KOPT-K1 (cell line): ENCODE measurements around the gene PDE4B.
"Not testable (repeated sequence)": the region's sequence is repeated elsewhere in the genome, so short reads cannot be mapped to it uniquely, and the experiment has no call there.

Experiments
- H3K27ac ChIP-seq: fragments of 200-600 bp; sonication (generic); 2 replicates; pipeline ENCODE4 v1.5.1; 2016; ENCODE audit warnings: antibody characterized with exemption, mild to moderate bottlenecking, low read depth, low read length; ENCODE audit not compliant: poor library complexity, severe bottlenecking
- H3K36me3 ChIP-seq: fragments of 200-600 bp; sonication (generic); 2 replicates; pipeline ENCODE4 v1.5.1; 2017; ENCODE audit warnings: antibody characterized with exemption, mild to moderate bottlenecking, low read length, moderate library complexity; ENCODE audit not compliant: insufficient read depth
- H3K9me3 ChIP-seq: fragments of 200-600 bp; sonication (generic); 2 replicates; pipeline ENCODE4 v1.5.1; 2017; ENCODE audit warnings: antibody characterized with exemption, low read length, mild to moderate bottlenecking; ENCODE audit not compliant: insufficient read depth, poor library complexity, severe bottlenecking

PDE4B gene

GRCh38 chr1:65997693-65998092, 205.0 kb downstream of the PDE4B start:
- no peaks in the 10 kb centered on the region for H3K36me3 ChIP-seq
- no peak overlapping the region for H3K27ac ChIP-seq
- H3K9me3 ChIP-seq = no peaks in the 10 kb centered on the region

GRCh38 chr1:65998763-65999583, 206.3 kb downstream of the PDE4B start:
- H3K27ac ChIP-seq = no peak overlapping the region
- no peaks in the 10 kb centered on the region for H3K36me3 ChIP-seq
- H3K9me3 ChIP-seq = no peaks in the 10 kb centered on the region

GRCh38 chr1:66000033-66000637, 207.4 kb downstream of the PDE4B start:
- Histone ChIP-seq H3K9me3 (no peaks in the 10 kb centered on the region), H3K36me3 (no peaks in the 10 kb centered on the region), H3K27ac (no peak overlapping the region)

GRCh38 chr1:66003690-66004089, 211.0 kb downstream of the PDE4B start:
- Histone ChIP-seq H3K9me3 (no peaks in the 10 kb centered on the region), H3K36me3 (no peaks in the 10 kb centered on the region), H3K27ac (no peak overlapping the region)

GRCh38 chr1:66006534-66006933, 213.8 kb downstream of the PDE4B start:
- not testable (repeated sequence) for H3K9me3 ChIP-seq, H3K36me3 ChIP-seq, H3K27ac ChIP-seq

- Histone ChIP-seq H3K27ac (no peak overlapping the region), H3K36me3 (no peaks in the 10 kb centered on the region)
These were observed 219.6 kb downstream of the PDE4B start for GRCh38 chr1:66012106-66012784.

GRCh38 chr1:66013371-66013770, 220.7 kb downstream of the PDE4B start:
- Histone ChIP-seq H3K9me3 (no peaks in the 10 kb centered on the region), H3K36me3 (no peaks in the 10 kb centered on the region), H3K27ac (no peak overlapping the region)

More at GRCh38 chr1:66012106-66012784, 219.6 kb downstream of the PDE4B start:
- no peaks in the 10 kb centered on the region for H3K9me3 ChIP-seq

GRCh38 chr1:66022904-66023620, 230.4 kb downstream of the PDE4B start:
- Histone ChIP-seq H3K27ac (no peak overlapping the region), H3K36me3 (no peaks in the 10 kb centered on the region), H3K9me3 (no peaks in the 10 kb centered on the region)

- H3K9me3 ChIP-seq = peaks cover 5% of the 10 kb centered on the region
- H3K36me3 ChIP-seq = no peaks in the 10 kb centered on the region
- no peak overlapping the region for H3K27ac ChIP-seq
These were observed 232.5 kb downstream of the PDE4B start for GRCh38 chr1:66025188-66025587.

GRCh38 chr1:66028035-66028434, 235.3 kb downstream of the PDE4B start:
- Histone ChIP-seq H3K36me3 (no peaks in the 10 kb centered on the region), H3K27ac (no peak overlapping the region), H3K9me3 (peaks cover 6% of the 10 kb centered on the region)

GRCh38 chr1:66033781-66034180, 241.1 kb downstream of the PDE4B start:
- no peaks in the 10 kb centered on the region for H3K36me3 ChIP-seq
- H3K27ac ChIP-seq = no peak overlapping the region
- peaks cover 6% of the 10 kb centered on the region for H3K9me3 ChIP-seq

- H3K36me3 ChIP-seq = no peaks in the 10 kb centered on the region
- H3K9me3 ChIP-seq = no peaks in the 10 kb centered on the region
- H3K27ac ChIP-seq = no peak overlapping the region
These were observed 243.0 kb downstream of the PDE4B start for GRCh38 chr1:66035616-66036245.

- no peaks in the 10 kb centered on the region for H3K36me3 ChIP-seq
- no peaks in the 10 kb centered on the region for H3K9me3 ChIP-seq
- H3K27ac ChIP-seq = no peak overlapping the region
These were observed 249.0 kb downstream of the PDE4B start for GRCh38 chr1:66041654-66042053.

- no peaks in the 10 kb centered on the region for H3K9me3 ChIP-seq
- no peaks in the 10 kb centered on the region for H3K36me3 ChIP-seq
- H3K27ac ChIP-seq = no peak overlapping the region
These were observed 250.5 kb downstream of the PDE4B start for GRCh38 chr1:66043186-66043585.
